Measurements from ENCODE around the gene SORBS1.

Gene SORBS1

DNA sequence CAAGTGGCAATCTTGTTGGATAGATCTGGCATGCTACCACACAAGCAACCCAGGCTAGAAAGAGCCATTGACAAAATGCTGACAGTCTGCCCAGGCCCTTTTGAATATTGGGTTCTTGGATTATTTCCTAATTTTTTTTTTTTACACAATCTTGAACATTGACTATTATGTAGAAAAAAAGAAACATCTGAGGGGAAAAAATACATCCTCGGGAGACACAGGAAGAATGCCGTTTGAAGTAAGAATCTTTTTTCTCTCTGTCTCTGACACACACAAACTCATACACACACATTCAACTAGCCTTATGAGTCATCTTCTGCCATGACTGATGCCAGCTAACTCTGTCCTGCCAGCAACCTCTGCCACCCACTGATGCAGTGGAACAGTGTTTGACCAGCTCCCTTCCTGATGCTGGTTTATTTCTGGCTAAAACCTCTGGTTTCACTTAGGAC is 47.2 kb downstream of the SORBS1 start:
- peak; percentile 36 for DNase-seq (ENCODE audit: low read depth)

DNA sequence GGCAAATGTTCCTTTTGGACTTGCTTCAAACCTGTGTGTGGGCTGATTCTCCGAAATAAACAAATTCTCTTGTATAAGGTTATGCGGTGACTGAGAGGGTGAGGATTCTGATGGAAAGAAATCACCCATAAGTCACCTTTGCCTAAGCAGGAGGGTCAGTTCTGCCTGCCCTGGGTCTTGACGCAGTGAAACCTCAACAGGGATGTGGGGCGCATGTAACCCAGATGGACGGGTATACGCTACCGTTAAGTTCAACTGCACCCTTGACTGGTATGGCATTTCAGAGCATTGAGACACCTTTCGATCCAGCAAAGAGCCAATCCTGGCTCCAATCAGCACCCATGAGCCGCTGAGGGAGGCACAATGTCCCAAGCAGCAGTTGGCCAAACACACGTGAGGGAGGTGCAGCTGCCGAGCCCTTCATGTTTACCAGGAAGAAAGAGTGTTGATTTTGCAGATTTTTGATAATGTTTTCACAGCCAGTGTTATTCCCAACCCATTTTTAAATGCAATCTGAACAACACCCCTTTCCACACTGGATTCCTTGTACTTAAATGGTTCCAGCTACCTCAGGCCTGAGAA is 48.1 kb downstream of the SORBS1 start:
- no peak for DNase-seq (ENCODE audit: low read depth)

DNA sequence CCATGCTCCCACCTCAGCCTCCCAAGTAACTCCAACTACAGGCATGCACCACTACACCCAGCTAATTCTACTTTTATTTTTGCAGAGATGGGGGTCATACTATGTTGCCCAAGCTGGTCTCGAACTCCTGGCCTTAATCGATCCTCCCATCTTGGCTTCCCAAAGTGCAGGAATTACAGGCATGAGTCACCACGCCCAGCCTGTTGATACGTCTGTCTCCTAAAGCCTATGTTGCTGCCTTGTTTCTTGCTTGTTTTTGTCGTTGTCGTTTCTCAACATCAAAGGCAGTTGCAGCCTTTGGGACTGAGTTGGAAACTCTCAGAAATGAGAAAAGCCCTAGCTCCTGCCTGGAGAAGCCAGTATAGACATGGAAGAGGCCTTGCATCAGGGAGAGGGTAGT is 49.9 kb downstream of the SORBS1 start:
- no peak for DNase-seq (ENCODE audit: low read depth)

DNA sequence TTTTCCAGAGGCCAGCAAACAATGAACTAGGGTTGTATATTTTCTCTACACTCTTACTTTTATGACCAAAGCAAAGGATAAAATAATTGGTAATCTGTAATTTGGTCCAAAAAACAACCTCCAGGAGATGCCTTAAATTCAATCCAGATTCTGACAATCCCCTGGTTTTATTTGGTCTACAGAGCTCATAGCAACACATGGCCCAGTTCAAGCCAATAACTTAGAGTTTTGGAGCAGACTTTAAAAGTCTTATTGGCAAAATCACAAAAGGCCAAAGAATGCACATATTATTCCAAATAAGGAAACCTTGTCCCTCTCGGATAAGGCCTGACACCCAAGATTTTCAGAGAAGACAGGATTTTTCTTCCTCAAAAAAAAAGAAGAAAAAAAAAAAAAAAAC is 51.9 kb downstream of the SORBS1 start:
- no peak for DNase-seq (ENCODE audit: low read depth)

DNA sequence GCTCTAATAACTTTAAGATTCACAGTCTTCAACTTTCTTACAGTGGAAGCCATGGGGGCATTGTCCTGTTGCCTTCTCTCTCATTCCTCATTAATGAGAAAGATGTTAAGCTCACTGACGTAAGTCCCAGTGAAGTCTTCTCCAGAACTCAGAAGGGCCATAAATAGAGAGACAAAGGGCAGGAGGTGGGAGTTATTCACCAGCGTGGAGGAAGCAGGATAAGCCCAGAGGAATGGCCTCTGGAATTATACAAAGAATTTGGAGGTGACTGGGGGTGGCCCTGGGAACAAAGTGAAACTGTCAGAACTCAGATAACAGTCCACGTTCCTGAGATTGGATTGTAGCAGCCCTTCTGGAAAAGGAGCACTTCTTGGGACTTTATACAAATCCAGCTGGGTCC is 52.4 kb downstream of the SORBS1 start:
- DNase-seq (ENCODE audit: low read depth): no peak

DNA sequence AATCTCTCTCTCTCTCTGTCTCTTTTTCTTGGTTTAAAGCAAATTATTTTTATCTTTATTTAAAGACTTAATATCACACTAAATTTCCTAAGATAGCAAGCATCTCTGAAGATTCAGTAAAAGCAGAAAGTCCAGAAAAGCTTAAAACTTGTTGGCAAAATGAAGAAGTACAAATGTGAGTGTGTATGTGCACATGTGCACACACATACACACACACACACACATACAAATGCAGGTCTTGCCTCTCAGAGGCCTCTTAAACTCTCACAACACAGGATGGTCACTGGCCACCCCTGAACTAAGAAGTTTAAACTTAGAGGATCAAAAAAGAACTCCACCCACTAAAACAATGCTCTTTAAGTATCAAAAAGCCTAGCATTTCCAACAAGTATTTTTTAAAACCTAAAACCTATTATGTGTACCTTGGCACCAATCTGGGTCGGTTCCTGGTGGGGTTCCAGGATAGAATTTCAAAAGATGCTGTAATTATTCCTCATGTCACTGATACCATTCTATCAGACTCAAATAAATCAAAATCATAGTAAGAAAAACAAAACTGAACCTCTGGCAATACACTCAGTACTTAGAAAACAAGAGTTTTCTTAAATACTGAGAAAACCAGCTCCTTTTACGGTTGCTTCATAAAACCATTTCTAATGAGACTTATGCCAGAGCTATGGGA is 55.0 kb downstream of the SORBS1 start:
- DNase-seq (ENCODE audit: low read depth): no peak

DNA sequence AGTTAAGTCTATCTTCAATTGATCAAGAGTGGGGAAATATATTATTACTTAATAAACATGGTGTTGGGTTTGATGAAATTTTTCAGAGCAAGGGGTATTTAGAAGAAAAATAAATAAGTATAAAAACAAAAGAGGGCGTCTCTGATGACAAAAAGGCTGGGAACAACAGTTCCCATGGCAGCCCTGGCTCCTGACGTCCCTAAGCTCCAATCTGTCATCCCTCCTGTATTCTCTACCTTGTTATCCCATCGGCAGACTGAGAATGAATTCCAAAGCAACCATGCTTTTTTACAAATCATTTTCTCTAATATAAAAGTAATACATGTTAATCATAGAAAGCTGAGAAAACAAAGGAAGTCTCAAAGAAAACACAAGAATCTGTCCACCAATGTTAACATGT is 55.5 kb downstream of the SORBS1 start:
- no peak for DNase-seq (ENCODE audit: low read depth)

DNA sequence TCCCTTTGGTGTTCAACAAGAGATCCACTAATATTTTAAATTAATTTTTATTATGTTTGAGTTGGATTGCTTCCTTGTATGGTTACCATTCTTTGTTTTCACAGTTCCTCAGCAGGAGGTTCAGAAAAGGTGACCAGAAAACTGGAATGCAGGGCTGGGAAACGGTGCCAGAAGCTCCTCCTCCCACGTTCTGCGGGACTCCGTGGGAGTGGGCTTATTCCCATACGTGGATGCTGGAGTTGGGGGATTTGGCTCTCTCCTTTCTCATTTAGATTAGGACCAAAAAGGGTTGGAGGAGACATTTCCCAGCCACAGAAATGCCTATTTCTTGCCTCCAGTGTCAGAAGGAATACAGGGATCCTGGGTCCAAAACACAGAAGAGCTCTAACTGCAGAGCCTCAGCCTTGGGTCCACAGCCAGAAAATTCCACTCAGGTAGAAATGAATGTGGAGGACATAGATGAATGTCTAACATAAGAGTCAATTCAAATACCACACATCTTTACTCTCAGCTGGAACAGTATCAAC is 56.0 kb downstream of the SORBS1 start:
- no peak for DNase-seq (ENCODE audit: low read depth)

DNA sequence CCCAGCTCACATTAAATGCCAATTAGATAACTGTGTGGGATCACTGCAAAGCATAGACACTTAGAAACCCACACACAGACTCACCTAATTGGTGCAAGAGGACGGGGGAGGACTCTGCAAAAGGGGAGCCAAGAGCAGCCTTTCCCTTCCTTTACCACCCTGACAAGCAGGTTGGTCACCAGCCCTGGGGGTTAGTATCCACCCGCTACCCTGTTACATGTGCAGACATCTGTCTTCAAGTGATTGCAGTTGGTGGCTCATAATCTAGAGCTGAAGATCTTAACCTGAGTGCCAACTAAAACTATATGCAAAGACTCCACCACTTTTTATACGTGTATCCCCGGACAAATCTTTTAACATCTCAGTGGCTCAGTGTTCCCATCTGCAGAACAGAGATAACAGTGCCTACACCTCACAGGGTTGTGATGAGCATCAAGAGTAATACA is 56.9 kb downstream of the SORBS1 start:
- DNase-seq (ENCODE audit: low read depth): no peak

DNA sequence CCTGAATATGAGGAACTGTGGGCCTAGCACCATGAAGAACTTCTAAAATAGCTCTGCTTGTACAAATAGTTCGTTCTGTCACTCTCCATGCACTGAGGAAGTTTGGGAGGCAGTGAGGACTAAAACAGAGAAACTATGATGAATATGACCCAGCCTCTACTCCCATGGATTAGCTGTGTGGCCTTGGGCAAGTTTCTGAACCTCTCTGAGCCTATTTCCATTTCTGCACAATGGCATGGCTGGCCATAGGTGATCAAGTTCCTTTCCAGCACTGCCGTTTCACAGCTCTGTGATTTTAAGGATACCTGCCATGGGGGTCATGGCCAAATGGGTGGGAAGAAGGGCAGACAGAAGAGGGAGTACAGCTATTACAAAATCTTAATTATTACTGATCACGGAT is 57.6 kb downstream of the SORBS1 start:
- no peak for DNase-seq (ENCODE audit: low read depth)

DNA sequence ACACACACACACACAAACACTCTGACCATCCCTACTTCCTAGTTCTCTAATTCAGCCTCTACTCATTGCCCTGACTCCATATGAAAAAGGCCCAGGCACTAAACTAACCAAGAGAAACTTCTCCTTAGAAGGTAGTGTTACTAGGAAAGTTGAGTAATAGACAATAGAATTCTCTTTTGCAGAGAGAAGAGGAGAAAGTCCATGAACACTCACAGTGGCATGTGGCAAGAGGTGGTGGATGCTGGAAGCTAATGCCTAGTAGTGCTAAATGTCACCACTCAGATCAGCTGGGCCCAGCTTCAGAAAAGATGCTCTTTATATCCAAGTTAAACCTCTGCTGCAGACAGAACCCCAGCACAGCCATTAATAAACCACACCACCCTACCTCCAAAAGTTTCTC is 58.2 kb downstream of the SORBS1 start:
- no peak for DNase-seq (ENCODE audit: low read depth)

DNA sequence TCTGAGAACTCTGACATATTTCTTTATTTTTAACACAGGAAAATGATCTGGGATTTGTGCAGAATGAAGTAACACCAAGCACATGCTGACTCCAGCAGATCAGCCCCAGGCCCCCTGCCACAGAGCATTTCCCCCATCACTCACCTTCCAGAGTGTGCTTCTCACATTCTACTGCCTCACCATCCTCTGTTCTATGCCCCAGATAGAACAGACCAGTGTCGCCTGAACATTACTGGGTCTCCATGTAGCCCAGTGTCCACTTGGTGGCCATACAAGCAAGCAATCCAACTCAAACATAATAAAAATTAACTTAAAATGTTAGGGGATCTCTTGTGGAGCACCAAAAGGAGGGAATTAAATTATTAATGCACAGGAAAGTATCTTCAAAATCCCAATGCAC is 58.8 kb downstream of the SORBS1 start:
- no peak for DNase-seq (ENCODE audit: low read depth)

DNA sequence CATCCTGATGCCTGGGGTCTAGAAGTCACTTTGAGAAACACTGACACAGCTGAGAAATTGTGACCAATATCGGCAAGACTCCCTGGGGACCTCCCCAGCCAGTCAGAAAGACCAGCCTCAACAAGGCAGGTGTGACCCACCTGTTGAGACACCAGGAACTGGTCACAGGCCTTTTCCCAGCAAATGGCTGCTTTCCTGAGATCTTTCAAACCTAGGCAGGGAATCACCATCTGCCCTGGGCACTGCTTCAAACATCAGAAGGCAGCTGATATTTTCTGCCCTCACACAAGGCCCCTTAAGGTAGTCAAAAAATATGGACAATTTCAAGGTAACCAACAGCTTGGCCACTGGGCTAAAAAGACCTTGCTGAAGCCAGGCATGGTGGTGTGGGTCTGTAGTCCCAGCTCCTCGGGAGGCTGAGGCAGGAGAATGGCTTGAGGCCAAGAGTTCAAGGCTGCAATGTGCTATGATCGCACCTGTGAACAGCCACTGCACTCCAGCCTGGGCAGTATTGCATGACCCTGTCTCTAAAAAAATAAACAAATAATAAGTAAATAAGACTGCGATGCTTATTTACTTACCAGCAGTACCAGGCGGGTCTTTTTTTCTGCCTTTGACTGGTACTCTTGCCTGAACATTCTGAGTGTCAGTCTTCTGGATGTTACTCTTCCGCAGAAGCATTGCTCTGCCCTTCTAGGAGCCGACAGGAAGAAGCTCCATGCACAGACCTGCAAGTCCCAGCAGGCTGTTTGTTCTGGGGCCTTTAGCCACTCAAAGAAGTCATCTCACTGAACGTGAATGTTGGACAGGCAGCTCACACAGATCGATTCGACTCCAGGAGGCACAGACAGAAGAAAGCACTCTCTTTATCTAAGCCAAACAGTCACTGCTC is 59.7 kb downstream of the SORBS1 start:
- no peak for DNase-seq (ENCODE audit: low read depth)

DNA sequence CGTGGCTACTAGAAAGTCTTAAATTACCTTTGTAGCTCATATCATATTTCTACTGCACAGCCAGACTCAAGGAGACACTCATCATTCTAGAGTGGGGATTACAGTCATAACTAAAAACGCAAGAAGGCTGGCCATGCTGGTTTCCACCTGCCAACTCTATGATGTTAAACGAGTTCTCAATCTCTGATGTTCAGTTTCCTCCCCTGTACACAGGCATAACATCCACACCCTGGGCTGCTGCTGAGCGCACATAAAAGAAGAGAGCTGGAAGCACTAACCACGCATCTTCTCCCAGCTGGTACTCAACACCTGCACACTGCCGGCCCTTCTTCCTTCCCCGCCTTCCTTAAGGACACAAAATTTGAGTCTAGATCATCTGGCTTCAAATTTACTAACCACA is 60.5 kb downstream of the SORBS1 start:
- DNase-seq (ENCODE audit: low read depth): no peak

DNA sequence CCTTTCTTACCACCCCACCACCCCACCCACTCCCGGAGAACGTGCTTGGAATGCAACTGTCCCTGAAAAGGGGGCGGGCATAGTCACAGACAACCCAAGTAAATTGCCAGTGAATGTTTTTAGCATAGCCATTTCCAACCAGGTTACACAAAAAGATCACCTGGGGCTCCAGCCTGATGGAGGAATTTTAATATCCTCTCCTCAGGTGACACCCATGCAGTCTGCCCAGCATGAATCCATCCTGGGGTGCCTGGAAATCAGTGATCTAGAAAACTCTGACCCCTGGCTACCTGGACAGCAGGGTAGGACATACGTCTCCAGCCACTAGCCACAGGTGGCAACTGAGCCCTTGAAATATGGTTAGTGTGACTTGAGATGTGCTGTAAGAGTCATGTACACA is 61.1 kb downstream of the SORBS1 start:
- DNase-seq (ENCODE audit: low read depth): no peak

DNA sequence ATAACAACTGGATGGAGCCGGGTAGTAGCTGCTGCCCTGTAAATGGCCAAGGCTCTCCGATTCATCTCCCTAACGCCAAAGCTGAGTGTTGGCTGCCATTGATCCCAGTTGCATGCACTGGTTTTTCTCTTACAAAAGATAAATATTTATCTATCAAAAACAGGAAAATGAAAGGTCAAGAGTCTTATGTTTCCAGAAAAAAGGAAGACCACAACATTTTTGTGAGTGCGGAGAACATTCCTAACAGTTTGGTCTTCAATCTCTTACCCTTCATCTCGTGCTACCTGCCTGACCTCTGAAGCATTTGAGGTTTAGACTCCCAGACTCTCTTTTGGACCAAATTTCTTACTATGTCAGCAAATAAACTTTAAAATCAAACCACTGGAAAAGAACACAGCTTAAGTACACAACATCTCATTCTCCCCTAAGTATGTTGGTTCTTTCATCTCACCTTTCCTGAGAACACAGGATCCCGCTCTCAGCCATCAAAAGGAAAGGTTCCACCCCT is 61.6 kb downstream of the SORBS1 start:
- no peak for DNase-seq (ENCODE audit: low read depth)

DNA sequence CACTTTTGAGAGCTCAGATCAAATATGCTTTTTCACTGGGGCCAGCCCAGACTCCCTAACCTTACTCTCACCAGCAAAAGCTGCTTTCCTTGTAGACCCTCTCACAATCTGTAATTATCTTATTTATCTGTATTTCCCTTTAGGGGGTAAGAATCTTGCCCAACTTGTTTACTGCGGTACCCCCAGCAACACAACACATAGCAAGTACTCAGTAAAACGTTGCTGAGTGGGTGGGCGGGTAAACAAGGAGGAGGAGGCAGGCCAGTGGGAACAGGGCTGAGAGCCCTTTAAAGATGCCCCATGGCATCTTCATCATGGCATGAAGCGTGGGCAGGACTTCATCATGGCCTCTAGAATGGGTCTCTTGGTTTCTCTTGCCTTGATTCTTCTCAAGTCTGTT is 64.2 kb downstream of the SORBS1 start:
- DNase-seq (ENCODE audit: low read depth): no peak

DNA sequence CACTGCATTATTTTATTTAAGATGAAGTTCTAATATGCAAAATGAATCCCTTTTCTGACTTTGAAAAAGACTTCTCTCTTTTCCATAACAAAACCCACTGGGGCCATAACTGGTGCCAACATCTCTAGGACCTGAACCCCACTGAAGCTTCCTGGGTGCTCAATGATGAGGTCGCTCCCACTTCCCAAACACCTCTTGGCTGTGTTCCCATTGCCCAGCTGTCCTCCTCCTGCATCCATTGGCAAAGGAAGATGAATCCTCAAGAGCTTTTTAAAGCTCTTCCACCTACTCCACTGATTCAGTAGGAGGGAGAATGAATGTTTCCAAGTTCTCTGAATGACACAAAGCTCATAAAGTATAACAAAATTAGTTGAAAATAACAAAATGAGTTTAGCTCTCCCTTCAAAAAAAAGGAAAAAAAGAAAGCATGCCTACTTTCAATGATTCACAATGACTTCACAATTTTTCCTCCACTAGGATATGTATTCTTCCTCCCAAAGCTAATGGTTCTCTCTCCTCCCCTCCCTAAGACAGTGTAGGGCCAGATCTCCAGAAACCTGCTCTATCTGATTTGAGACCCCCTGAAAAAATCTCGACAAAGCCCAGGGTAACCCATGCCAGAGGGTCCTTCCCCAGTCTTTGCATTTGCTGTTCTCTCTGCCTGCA is 64.8 kb downstream of the SORBS1 start:
- no peak for DNase-seq (ENCODE audit: low read depth)

DNA sequence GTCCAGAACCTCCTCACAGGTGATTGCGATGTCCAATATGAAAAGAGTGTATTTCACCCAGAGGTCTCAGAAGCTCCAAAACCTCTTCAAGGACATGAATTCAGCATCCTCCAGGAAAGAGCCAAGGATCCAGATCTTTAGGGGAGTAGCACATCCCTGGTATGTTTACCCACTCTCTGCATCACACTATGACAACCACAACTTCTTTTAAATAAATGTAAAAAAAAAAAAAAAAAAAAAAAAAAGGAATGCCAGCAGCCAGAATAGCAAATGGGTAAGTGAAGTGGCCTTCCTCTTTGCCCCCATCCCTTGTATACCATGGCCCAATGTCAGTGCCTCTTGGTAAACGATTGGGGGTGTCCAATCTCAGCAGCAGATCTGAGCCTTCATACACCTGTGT is 67.3 kb downstream of the SORBS1 start:
- DNase-seq (ENCODE audit: low read depth): no peak

DNA sequence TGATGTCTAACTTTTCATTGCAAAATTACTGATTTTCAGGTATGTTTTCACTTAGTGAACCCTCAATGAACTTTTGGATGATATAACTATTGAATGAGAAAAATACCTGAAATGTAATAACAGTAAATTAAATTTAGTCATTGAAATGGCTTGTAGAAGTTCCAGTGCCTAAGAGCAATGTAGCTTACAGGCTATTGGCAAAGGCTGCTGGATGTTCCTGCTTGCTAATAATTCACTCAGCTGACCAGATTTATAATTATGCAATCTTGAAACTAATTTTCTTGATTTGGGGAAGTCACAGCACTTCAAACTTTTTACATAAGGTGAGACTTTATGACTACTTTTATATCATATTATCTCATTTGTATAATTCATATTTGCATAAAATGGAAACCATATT is 73.2 kb downstream of the SORBS1 start:
- no peak for DNase-seq (ENCODE audit: low read depth)

DNA sequence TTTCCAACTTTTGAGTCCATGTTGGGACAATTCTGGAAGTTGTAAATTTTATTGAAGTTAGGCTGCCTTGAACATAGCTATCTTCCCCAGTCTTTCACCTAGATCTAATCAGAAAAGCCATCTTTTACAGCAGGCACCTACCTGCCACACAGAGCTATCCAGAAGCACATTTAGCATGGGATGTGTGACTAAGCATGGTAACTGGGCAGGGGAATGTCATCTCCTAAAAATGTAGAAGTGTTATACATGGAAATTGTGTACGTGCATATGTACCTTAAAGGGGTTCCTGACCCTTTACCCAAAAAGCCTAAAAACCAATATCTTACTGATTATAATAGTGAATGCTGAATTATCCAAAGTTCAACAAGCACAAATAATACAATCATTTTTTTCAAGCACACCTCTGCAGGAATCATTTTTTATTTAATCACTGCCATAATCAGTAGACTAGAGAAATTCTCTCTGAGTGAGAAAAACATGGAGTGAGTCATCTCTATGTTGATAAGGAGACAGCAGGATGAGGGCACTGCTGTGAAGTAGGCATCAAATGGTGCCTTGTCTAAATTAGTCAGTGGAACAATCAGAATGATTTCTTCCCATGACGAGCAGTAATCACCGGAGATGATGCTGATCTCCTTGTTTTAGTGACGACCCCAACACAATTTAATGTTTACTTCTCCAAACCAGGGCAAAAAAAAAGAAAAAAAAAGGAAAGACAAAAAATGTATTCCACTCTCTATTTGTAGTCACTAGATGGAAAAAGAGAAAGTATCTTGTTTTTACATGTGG is 75.9 kb downstream of the SORBS1 start:
- no peak for DNase-seq (ENCODE audit: low read depth)

All from stromal cell of bone marrow (primary cell).